ENCODE data around the gene SAMD7. TPM values are rescaled to one million over a fixed set of nuclear protein-coding genes. Genes with fewer than 3 reads are reported as not detected.

The SAMD7 gene
- total RNA-seq, 1 experiment from 2014 or later: not detected

DNA sequence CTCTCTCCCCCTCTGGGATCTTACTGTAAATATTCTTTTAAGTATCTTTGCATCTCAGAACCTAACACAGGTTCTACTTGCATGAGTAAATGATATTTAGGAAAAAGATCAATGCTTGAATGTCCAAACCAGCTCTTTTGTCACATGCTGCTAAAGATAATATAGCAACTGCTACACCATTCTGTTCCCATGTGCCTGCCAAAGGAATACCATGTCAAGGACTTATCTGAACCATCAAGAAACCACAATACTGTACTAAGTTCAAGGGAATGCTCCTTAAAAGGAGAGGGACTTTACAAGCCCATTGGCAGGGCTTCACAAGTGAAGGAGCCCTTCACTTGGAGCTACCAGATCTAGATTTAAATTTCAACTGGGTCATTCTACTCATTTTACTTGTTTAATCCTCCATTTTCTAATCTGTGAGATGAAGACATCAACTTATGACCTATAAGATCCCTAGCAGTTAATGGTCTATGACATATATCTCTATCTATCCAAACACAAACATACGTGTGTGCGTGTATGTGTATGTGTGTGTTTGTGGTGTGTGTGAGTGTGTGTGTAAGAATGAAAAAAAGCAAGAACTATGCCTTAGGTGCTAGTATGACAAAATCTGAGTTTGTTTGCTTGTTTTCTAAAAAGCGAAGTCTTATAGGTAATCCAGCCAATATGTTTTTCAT is 42.2 kb downstream of the SAMD7 start:
- Mint-ChIP-seq H3K4me3 (ENCODE audit: unreplicated experiment) (no peak overlapping the region), H3K36me3 (ENCODE audit: insufficient read depth, unreplicated experiment) (peaks cover 5% of the 10 kb centered on the region), H3K27me3 (ENCODE audit: insufficient read depth, unreplicated experiment) (no peaks in the 10 kb centered on the region), H3K27ac (ENCODE audit: low read depth, unreplicated experiment) (no peak overlapping the region), H3K9me3 (ENCODE audit: unreplicated experiment) (no peaks in the 10 kb centered on the region), H3K4me1 (ENCODE audit: insufficient read depth, unreplicated experiment) (no peaks in the 10 kb centered on the region)
- ChIA-PET POLR2A (interaction anchor here (1.5 kb wide), 1 partner anchor 14 kb away, joined by 3 read pairs; no protein-coding TSS in a partner anchor), CTCF (no interaction called here)
- BruUV-seq (replicated peaks): no TSS peak
- DNase-seq (ENCODE audit: unreplicated experiment): no peak
- intact Hi-C loops (cut with micrococcal nuclease): no loop called here
- TF ChIP-seq, protein P1, sequence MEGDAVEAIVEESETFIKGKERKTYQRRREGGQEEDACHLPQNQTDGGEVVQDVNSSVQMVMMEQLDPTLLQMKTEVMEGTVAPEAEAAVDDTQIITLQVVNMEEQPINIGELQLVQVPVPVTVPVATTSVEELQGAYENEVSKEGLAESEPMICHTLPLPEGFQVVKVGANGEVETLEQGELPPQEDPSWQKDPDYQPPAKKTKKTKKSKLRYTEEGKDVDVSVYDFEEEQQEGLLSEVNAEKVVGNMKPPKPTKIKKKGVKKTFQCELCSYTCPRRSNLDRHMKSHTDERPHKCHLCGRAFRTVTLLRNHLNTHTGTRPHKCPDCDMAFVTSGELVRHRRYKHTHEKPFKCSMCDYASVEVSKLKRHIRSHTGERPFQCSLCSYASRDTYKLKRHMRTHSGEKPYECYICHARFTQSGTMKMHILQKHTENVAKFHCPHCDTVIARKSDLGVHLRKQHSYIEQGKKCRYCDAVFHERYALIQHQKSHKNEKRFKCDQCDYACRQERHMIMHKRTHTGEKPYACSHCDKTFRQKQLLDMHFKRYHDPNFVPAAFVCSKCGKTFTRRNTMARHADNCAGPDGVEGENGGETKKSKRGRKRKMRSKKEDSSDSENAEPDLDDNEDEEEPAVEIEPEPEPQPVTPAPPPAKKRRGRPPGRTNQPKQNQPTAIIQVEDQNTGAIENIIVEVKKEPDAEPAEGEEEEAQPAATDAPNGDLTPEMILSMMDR (IDR thresholded peaks at IDR 0.05; ENCODE audit: unreplicated experiment): no peak

DNA sequence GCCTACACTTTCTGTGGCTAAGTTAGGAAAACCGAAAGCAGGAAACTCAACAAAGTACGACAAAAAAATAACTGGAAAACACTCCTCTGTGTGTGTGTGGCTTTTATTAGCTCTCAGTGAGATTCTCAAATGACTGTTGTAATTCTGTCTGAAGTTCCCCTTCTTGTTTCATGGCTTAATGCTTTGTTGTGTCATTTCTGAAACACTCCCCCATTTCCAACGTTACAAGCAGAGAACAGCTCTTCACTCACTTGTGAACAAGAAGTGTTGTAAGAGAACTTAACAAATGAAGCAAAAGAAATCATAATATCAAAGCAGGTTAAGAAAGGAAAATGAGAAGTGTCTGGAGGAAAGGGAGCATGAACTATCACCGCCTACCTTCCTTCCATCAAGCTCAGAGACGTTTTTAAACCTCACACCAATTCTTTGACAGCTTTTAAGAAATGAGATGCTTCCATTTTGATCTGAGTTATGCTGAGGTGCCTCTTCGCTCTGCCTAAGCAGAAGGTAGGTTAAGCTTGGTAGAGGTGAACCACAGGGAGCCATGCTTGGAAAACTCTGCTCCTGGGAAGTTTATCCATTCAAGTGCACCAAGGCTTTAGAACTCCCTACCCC is 42.9 kb downstream of the SAMD7 start:
- ChIA-PET POLR2A (interaction anchor here (1.5 kb wide), 1 partner anchor 13 kb away, joined by 3 read pairs; no protein-coding TSS in a partner anchor), CTCF (interaction anchor here (0.6 kb wide), 1 partner anchor 995 kb away, joined by 4 read pairs; no protein-coding TSS in a partner anchor)
- no peaks in the 10 kb centered on the region for H3K27me3 Mint-ChIP-seq (ENCODE audit: insufficient read depth, unreplicated experiment)
- BruUV-seq (replicated peaks): no TSS peak
- no peak overlapping the region for H3K4me3 Mint-ChIP-seq (ENCODE audit: unreplicated experiment)
- peaks cover 5% of the 10 kb centered on the region for H3K36me3 Mint-ChIP-seq (ENCODE audit: insufficient read depth, unreplicated experiment)
- no peaks in the 10 kb centered on the region for H3K9me3 Mint-ChIP-seq (ENCODE audit: unreplicated experiment)
- no peak overlapping the region for H3K27ac Mint-ChIP-seq (ENCODE audit: low read depth, unreplicated experiment)
- TF ChIP-seq, protein P1 (IDR thresholded peaks at IDR 0.05; ENCODE audit: unreplicated experiment): no peak
- intact Hi-C loops (cut with micrococcal nuclease): no loop called here
- no peak for DNase-seq (ENCODE audit: unreplicated experiment)
- no peaks in the 10 kb centered on the region for H3K4me1 Mint-ChIP-seq (ENCODE audit: insufficient read depth, unreplicated experiment)

DNA sequence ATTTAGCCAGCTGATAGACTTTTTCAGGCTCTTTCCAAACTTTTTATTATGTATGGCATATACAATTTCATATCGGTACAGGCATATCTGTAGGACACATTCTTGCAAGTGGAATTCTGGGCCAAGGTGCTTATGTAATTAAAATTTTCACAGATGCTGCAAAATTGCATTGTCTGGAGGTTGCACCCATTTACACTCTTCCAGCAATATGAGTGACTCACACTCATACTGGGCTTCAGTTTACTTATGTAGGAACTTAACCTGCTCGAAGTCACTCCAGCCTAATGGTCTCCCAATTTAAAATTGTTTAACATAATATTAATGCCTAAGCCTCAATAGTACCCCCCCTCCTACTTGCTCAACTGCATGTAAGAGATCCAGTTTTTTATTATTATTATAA is 44.0 kb downstream of the SAMD7 start:
- intact Hi-C loops (cut with micrococcal nuclease): no loop called here
- Mint-ChIP-seq H3K27me3 (ENCODE audit: insufficient read depth, unreplicated experiment) (no peaks in the 10 kb centered on the region), H3K9me3 (ENCODE audit: unreplicated experiment) (no peaks in the 10 kb centered on the region), H3K4me1 (ENCODE audit: insufficient read depth, unreplicated experiment) (no peaks in the 10 kb centered on the region), H3K36me3 (ENCODE audit: insufficient read depth, unreplicated experiment) (peaks cover 5% of the 10 kb centered on the region), H3K27ac (ENCODE audit: low read depth, unreplicated experiment) (no peak overlapping the region), H3K4me3 (ENCODE audit: unreplicated experiment) (no peak overlapping the region)
- BruUV-seq (replicated peaks): no TSS peak
- ChIA-PET CTCF (no interaction called here), POLR2A (no interaction called here)
- no peak for DNase-seq (ENCODE audit: unreplicated experiment)
- TF ChIP-seq, protein P1 (IDR thresholded peaks at IDR 0.05; ENCODE audit: unreplicated experiment): no peak

DNA sequence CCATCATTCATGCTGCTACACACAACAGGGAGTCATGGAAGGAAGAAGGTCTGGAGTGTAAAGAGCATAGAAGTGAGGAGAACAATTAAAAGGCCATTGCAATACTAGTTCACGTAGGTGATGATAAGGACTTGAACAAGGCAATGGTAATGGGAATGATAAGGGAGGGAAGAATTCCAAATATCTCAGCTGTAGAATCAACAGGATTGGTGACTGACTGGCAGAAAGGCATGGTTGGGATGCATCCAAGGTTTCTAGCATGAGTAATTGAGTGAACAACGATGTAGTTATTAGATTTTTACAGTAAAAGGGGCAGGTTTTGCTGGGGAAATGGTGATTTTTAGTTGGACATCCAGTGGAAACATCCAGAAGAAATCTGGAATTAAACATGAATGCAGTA is 52.8 kb downstream of the SAMD7 start:
- no peak overlapping the region for H3K4me3 Mint-ChIP-seq (ENCODE audit: unreplicated experiment)
- CTCF ChIA-PET: no interaction called here
- peaks cover 17% of the 10 kb centered on the region for H3K4me1 Mint-ChIP-seq (ENCODE audit: insufficient read depth, unreplicated experiment)
- TF ChIP-seq, protein P1 (IDR thresholded peaks at IDR 0.05; ENCODE audit: unreplicated experiment): no peak
- intact Hi-C loops (cut with micrococcal nuclease): no loop called here
- H3K9me3 Mint-ChIP-seq (ENCODE audit: unreplicated experiment): peaks cover 11% of the 10 kb centered on the region
- H3K27me3 Mint-ChIP-seq (ENCODE audit: insufficient read depth, unreplicated experiment): no peaks in the 10 kb centered on the region
- DNase-seq (ENCODE audit: unreplicated experiment): no peak
- H3K27ac Mint-ChIP-seq (ENCODE audit: low read depth, unreplicated experiment): no peak overlapping the region
- POLR2A ChIA-PET: no interaction called here
- H3K36me3 Mint-ChIP-seq (ENCODE audit: insufficient read depth, unreplicated experiment): no peaks in the 10 kb centered on the region
- BruUV-seq (replicated peaks): no TSS peak

Measured in MCF 10A (cell line).